ENCODE data around the gene RGPD4.

The RGPD4 gene

GRCh38 chr2:107801498-107801897, 25.2 kb upstream of the RGPD4 start:
- Histone ChIP-seq H3K79me2 (ENCODE audit: control insufficient read depth, low read length) (no peaks in the 10 kb centered on the region), H3K9me3 (ENCODE audit: control insufficient read depth, insufficient read depth, low read length) (no peaks in the 10 kb centered on the region), H3K4me3 (ENCODE audit: low read length) (no peak overlapping the region), H4K20me1 (ENCODE audit: control insufficient read depth, insufficient read depth, low read depth, low read length) (no peaks in the 10 kb centered on the region), H3K27me3 (ENCODE audit: control insufficient read depth, low read length) (no peaks in the 10 kb centered on the region), H3K36me3 (ENCODE audit: control insufficient read depth, low read length) (no peaks in the 10 kb centered on the region), H3F3A (ENCODE audit: control insufficient read depth, insufficient read depth) (no peaks in the 10 kb centered on the region), H3K27ac (ENCODE audit: low read depth, low read length) (no peak overlapping the region), H3K9me2 (replicated peaks; ENCODE audit: control insufficient read depth, low read length) (no peaks in the 10 kb centered on the region), H3K4me1 (ENCODE audit: control insufficient read depth, low read length) (no peaks in the 10 kb centered on the region), H3K4me2 (ENCODE audit: low read length) (no peak overlapping the region)
- TF ChIP-seq, protein P1, sequence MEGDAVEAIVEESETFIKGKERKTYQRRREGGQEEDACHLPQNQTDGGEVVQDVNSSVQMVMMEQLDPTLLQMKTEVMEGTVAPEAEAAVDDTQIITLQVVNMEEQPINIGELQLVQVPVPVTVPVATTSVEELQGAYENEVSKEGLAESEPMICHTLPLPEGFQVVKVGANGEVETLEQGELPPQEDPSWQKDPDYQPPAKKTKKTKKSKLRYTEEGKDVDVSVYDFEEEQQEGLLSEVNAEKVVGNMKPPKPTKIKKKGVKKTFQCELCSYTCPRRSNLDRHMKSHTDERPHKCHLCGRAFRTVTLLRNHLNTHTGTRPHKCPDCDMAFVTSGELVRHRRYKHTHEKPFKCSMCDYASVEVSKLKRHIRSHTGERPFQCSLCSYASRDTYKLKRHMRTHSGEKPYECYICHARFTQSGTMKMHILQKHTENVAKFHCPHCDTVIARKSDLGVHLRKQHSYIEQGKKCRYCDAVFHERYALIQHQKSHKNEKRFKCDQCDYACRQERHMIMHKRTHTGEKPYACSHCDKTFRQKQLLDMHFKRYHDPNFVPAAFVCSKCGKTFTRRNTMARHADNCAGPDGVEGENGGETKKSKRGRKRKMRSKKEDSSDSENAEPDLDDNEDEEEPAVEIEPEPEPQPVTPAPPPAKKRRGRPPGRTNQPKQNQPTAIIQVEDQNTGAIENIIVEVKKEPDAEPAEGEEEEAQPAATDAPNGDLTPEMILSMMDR (IDR thresholded peaks at IDR 0.05; ENCODE audit: low read depth, low read length, poor library complexity, severe bottlenecking): no peak
- TF ChIP-seq EZH2phosphoT487 (IDR thresholded peaks at IDR 0.05; ENCODE audit: borderline replicate concordance, low read length): no peak

GRCh38 chr2:107804608-107805498, 21.8 kb upstream of the RGPD4 start:
- no peaks in the 10 kb centered on the region for H3K27me3 ChIP-seq (ENCODE audit: control insufficient read depth, low read length)
- no peaks in the 10 kb centered on the region for H3K4me1 ChIP-seq (ENCODE audit: control insufficient read depth, low read length)

GRCh38 chr2:107806901-107807300, 19.8 kb upstream of the RGPD4 start:
- no peak for TF ChIP-seq EZH2phosphoT487 (IDR thresholded peaks at IDR 0.05; ENCODE audit: borderline replicate concordance, low read length)
- TF ChIP-seq, protein P1 (IDR thresholded peaks at IDR 0.05; ENCODE audit: low read depth, low read length, poor library complexity, severe bottlenecking): no peak
- Histone ChIP-seq H3K79me2 (ENCODE audit: control insufficient read depth, low read length) (no peaks in the 10 kb centered on the region), H3K4me2 (ENCODE audit: low read length) (no peak overlapping the region), H3K9me2 (replicated peaks; ENCODE audit: control insufficient read depth, low read length) (no peaks in the 10 kb centered on the region), H3K27me3 (ENCODE audit: control insufficient read depth, low read length) (no peaks in the 10 kb centered on the region), H3K27ac (ENCODE audit: low read depth, low read length) (no peak overlapping the region), H3K4me3 (ENCODE audit: low read length) (no peak overlapping the region), H3F3A (ENCODE audit: control insufficient read depth, insufficient read depth) (no peaks in the 10 kb centered on the region), H3K36me3 (ENCODE audit: control insufficient read depth, low read length) (no peaks in the 10 kb centered on the region), H3K9me3 (ENCODE audit: control insufficient read depth, insufficient read depth, low read length) (no peaks in the 10 kb centered on the region), H4K20me1 (ENCODE audit: control insufficient read depth, insufficient read depth, low read depth, low read length) (no peaks in the 10 kb centered on the region), H3K4me1 (ENCODE audit: control insufficient read depth, low read length) (no peaks in the 10 kb centered on the region)

More at GRCh38 chr2:107804608-107805498, 21.8 kb upstream of the RGPD4 start:
- no peak overlapping the region for H3K4me3 ChIP-seq (ENCODE audit: low read length)
- no peak for TF ChIP-seq EZH2phosphoT487 (IDR thresholded peaks at IDR 0.05; ENCODE audit: borderline replicate concordance, low read length)
- TF ChIP-seq, protein P1 (IDR thresholded peaks at IDR 0.05; ENCODE audit: low read depth, low read length, poor library complexity, severe bottlenecking): no peak
- H3K79me2 ChIP-seq (ENCODE audit: control insufficient read depth, low read length): no peaks in the 10 kb centered on the region
- no peaks in the 10 kb centered on the region for H3K36me3 ChIP-seq (ENCODE audit: control insufficient read depth, low read length)
- H4K20me1 ChIP-seq (ENCODE audit: control insufficient read depth, insufficient read depth, low read depth, low read length): no peaks in the 10 kb centered on the region
- H3K27ac ChIP-seq (ENCODE audit: low read depth, low read length): no peak overlapping the region
- no peaks in the 10 kb centered on the region for H3K9me3 ChIP-seq (ENCODE audit: control insufficient read depth, insufficient read depth, low read length)
- H3K9me2 ChIP-seq (replicated peaks; ENCODE audit: control insufficient read depth, low read length): no peaks in the 10 kb centered on the region
- no peak overlapping the region for H3K4me2 ChIP-seq (ENCODE audit: low read length)
- no peaks in the 10 kb centered on the region for H3F3A ChIP-seq (ENCODE audit: control insufficient read depth, insufficient read depth)

All from DOHH2 (cell line).